ENCODE data around the gene KIF20A.
"Not testable (repeated sequence)": the region's sequence is repeated elsewhere in the genome, so short reads cannot be mapped to it uniquely, and the experiment has no call there.

Gene KIF20A

DNA sequence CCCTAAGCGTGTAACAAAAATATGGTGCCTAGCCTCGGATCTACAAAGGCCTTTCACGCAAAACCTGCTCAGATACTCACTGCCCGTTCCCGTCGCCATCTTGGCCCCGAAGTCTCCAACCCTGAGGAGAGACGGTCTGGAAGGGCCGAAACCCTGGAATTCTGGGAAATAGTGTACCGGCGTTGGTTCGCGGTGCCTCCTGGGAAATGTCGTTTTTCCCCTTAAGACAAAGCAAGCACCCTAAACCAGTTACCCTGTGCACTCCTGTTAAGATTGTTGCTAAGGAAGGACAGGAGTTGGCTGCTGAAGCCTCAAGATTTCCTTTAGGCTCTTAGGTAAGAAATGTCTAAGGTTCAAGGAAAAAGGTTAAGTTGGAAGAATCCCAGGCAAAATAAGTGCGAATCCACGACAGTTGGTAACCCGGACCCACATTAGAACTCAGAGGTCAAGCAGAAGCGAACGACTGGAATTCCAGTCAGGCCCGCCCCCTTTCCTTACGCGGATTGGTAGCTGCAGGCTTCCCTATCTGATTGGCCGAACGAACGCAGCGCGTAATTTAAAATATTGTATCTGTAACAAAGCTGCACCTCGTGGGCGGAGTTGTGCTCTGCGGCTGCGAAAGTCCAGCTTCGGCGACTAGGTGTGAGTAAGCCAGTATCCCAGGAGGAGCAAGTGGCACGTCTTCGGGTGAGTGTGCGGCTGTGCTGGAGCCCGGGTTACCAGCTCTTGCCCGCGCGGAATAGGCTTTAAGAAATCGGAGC is at the start of gene KIF20A, which contains the start of gene BRD8:
Gene KIF20A, plus strand, starts transcription at position 597 of the 761 bp plus-strand sequence. CDS start 569 bp downstream, outside the sequence.
Gene BRD8, minus strand, starts transcription at position 115 of the 761 bp plus-strand sequence. Its CDS starts 16 bp downstream, at position 99.
- peak; percentile 98 for DNase-seq

GRCh38 chr5:138129347-138129746 is 49.6 kb upstream of the KIF20A start:
- DNase-seq = no peak

GRCh38 chr5:138132543-138132942 is 46.4 kb upstream of the KIF20A start:
- no peak for DNase-seq

- peak; percentile 31 for DNase-seq
Measured at GRCh38 chr5:138138949-138139780, 39.7 kb upstream of the KIF20A start, which contains the start of gene NME5. NME5 (minus strand) TSS chr5:138139428; CDS start chr5:138138780, 648 bp downstream.

DNA sequence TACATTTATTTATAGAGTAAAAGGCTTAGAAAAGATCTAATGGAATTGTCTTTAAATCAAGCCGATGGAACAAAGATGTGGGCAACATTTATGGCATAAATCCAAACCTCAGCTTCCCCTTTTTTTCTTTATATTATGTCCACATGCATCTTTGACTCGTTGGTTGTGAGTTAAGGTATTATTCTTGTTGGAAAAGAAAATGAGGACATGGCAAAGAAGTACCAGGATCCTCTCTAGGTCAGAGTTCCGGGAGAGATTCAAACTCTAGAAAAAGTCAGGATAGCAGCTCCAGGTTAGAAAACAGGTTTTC is 39.2 kb upstream of the KIF20A start:
- no peak for DNase-seq

GRCh38 chr5:138140268-138140667 is 38.6 kb upstream of the KIF20A start:
- no peak for DNase-seq

GRCh38 chr5:138141734-138142133 is 37.2 kb upstream of the KIF20A start:
- no peak for DNase-seq

DNA sequence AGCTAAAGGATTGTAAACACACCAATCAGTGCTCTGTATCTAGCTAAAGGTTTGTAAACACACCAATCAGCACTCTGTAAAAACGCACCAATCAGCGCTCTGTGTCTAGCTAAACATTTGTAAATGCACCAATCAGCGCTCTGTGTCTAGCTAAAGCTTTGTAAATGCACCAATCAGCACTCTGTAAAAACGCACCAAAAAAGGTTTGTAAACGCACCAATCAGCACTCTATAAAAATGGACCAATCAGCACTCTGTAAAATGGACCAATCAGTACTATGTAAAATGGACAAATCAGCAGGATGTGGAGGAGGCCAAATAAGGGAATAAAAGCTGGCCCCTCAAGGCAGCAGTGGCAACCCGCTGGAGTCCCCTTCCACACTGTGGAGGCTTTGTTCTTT is 35.3 kb upstream of the KIF20A start:
- not testable (repeated sequence) for DNase-seq

GRCh38 chr5:138148811-138149210 is 30.1 kb upstream of the KIF20A start:
- no peak for DNase-seq

DNA sequence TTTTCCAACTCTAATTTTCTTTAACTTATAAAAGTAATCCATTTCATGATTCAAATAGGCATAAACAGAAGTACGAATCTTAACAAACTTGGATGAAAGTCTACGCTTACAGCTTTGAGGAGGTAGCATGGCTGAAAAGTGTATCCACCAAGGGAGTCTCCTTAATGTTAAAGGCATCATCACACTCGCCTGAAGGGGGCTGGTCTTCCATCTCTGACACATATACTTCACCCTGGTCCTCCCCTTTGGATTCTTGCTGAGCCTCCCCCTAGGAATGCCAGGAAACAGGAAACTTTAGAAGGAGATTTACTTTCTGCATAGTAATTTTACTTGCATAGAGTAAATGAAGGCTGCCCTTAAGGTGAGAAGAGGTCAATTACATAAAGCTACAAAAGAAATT is 29.4 kb upstream of the KIF20A start:
- DNase-seq = no peak

- not testable (repeated sequence) for DNase-seq
Measured at GRCh38 chr5:138155977-138156376, 22.9 kb upstream of the KIF20A start.

DNA sequence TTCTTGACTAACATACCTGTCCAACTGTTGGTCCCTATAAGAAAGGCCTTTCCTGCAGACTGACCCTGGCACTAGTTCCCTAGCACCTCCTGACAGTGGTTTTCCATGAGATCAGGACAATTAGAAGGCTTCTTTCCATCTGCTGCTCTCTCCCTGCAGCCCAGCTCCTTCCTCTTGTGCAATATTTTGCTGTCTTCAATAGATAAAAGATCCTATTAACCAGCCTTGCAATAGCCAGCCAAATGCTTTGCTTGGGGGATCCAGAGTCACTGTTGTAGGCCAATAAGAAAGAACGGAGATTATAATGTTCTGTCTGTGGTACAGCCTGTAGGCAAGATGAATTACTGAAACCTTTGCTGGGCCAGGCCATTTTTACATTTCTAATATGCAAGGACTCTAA is 21.3 kb upstream of the KIF20A start:
- no peak for DNase-seq

DNA sequence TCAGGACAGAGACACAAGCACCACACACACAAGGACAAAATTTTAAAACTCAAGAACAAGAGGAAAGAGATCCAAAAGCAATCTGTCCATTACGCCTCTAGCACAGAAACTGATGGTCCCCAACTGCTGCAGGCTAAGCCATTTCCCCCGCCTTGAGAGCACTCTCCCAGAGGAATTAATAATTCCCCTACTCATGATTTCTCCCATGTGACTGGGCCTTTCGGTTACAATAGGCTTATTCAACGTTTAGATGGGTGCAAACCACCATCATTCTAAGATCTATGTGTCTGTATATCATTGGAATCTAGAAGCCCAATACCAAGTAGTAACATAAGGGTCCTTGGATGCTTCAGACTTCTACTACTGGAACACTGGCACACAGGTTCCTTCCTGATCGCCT is 19.2 kb upstream of the KIF20A start:
- DNase-seq = no peak

DNA sequence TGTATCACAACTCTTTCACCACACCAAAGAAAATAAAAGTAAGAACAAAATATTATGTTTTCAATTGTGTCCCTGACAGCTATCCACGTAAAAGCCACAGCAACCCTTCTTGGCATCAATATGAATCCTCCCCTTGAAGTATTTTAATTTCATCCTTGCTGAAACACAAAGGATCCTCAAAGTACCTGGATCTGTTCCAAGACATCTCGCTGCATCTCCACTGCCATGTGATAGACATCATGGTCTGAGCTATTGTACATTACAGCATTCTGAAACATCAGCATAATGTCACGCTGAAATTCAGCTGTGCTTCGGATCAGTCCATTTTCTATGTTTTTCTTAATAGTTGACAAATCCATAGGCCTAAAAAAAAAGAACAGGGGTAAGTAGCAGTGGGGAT is 18.2 kb upstream of the KIF20A start:
- DNase-seq = no peak

DNA sequence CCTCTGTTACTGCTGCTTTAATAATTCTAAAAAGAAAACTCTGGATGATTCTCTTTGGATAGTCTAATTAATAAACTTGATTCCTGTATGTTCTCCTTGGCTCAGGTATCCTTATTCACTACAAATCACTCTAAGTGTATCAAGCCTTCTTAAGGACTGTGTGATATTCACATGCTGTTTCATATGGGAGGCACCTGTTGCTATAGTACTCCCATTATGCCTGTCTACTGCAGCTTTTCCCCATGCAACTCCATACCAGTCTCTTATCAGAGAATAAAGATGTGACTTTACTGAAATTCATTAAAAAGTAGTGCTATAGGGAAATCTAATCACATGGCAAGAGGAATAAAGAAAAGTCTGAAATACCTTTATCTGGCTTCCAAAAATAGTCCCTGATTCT is 15.2 kb upstream of the KIF20A start:
- no peak for DNase-seq

- no peak for DNase-seq
Measured at GRCh38 chr5:138169124-138169523, 9.8 kb upstream of the KIF20A start.

- no peak for DNase-seq
Measured at GRCh38 chr5:138170299-138170698, 8.6 kb upstream of the KIF20A start.

DNA sequence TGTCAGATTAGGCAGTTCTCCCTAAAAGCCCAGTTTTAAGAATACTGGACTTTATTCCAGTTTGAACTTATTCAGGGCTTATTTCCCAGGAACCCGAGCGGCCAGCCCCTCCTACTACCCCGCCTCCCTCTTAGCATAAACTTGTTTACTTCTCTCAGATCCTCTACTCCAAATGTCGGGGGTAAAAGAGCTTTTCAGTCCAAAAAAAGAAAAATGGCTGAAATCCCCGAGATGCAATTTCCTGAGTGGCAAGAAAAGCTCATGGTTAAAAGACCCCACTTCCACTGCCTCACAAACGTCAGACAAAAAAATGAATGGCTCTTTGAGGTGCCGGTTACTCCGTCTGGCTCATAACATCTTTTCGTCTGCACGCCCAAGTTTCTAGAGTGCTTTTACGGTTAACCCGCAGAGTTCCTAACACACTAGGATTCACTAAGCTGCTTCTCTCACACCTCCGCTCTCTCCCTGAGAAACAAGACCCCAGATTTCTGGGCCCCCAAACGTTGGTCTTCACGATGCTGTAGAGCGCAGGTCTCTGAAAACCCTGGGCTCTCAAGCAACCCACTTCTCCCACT is 884 bp upstream of the KIF20A start:
- DNase-seq = no peak

DNA sequence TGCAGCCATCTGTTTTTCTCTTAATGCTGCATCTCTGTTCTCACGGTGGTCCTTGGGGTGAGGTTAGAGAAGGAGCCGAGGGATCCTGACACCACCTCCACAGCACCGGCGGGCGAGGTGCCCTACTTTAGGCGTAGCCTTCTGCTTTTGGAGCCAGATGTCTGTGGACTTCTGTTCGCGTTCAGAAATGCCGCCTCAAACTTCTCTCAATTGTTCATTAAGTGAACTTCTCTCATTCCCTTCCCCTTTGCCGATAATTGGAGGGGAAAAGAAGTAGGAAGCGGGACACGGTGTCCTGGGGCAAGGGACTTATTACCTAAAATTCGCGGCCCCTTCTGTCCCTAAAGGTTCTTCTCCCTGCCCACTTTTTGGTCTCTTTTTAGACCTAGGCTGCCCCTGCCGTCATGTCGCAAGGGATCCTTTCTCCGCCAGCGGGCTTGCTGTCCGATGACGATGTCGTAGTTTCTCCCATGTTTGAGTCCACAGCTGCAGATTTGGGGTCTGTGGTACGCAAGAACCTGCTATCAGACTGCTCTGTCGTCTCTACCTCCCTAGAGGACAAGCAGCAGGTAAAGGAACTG is 455 bp downstream of the KIF20A start:
- DNase-seq = no peak

DNA sequence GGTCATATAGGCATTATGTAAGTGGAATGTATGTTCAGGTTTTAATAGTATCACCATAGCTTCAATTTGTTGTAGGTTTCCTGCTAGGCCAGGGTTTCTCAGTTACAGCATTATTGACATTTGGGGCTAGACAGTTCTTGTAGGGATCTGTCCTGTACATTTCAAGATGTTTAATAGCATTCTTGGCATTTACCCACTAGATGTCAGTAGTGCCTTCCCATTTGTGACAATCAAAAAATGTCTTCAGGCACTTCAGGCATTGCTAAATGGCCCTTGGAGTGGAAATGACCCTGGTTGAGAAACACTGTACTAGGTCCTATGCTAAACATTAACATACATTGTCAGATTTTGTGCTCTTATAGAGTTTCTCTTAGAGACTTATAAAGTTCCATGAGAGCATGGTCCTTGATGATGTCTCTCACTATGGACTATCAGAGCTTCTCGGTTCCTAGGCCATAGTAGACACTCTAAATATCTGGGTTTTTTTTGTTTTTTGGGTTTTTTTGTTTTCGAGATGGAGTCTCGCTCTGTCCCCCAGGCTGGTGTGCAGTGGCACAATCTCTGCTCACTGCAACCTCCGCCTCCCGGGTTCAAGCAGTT is 1.4 kb downstream of the KIF20A start:
- DNase-seq = peak; percentile 35

GRCh38 chr5:138180841-138181240 is 1.9 kb downstream of the KIF20A start:
- DNase-seq = no peak

DNA sequence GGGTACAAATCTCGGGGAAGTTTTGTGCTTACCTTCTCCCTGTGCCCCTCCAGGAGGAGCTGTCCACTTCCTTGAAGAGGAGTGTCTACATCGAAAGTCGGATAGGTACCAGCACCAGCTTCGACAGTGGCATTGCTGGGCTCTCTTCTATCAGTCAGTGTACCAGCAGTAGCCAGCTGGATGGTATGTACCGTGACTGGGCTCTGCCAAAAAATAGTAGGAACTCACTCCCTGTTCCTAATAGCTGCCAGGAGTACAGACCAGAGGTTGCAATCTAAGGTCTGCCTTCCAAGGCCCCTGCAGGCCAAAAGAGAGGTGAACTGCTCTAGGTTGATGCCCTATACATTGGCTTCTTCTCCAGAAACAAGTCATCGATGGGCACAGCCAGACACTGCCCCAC is 3.9 kb downstream of the KIF20A start:
- DNase-seq = no peak

DNA sequence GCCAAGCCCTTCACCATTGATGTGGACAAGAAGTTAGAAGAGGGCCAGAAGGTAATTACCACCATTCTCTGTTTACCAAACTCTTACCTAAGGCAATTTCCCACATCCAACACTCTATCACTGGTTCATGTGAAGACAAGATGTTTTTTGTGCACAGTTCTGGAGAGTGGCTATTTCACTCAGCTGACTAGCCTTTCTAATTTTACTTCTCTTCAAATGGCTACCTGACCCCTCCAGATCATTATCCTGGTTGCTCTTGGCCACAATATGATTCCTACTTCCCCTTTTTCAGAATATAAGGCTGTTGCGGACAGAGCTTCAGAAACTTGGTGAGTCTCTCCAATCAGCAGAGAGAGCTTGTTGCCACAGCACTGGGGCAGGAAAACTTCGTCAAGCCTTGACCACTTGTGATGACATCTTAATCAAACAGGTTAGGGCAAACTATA is 7.1 kb downstream of the KIF20A start:
- DNase-seq = no peak
